Measurements from ENCODE around the gene NMRK2. TPM values are rescaled to one million over a fixed set of nuclear protein-coding genes. Genes with fewer than 3 reads are reported as not detected.

The NMRK2 gene
- total and polyA plus RNA-seq, 2 of the 13 experiments (the other 11 are each of a cell fraction or from before 2014, with no cell fraction given), result not detected

DNA sequence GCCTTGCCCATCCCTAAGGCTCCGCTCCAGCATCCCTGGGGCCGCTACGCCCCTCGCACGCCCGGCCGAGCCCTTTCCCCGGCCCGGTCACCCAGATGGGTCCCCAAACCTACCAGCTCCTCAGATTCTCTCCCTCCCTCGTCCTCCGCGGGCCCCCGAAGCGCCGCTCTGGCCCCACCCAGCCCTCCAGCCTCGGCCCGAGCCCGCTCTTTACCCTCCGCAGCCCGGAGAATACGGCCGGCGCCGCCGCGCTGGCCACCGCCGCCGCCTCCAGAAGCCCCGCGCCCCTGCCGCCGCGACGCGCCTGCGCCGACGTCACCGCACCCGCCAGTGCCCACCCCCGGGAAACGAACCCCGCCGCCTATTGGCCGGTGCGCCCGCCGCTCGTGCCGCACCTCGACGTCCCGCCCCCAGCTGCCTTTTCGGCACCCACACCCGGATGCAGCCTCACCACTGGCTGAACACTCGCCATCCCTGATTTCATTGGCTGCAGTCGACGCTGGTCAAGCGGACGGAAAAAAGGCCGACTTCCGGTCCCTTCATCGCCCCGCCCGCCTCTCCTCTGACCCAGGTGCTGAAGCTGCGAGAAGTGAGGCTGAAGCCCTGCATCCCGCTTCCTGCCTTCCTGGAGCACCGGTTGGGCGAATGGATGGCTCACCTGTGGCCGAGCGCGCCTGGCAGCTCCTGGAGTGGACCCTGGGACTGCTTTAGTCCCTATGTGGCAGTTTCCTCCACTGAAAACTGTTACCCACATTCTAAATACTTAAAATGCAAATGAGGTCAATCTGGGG, 38.1 kb downstream of the NMRK2 start, which contains the start of gene DAPK3 (continued):
- TF ChIP-seq AGO1 (IDR thresholded peaks at IDR 0.05; ENCODE audit: low read depth, low read length, poor library complexity, severe bottlenecking) (peak; percentile 97), SNAPC2 (CRISPR knock-in tag; IDR thresholded peaks at IDR 0.05) (no peak), ZNF564 (CRISPR knock-in tag; IDR thresholded peaks at IDR 0.05) (no peak), XRCC5 (optimal IDR thresholded peaks at IDR 0.05; ENCODE audit: low read length) (peak; percentile 48), ZKSCAN8 (CRISPR knock-in tag; IDR thresholded peaks at IDR 0.05; ENCODE audit: borderline replicate concordance) (no peak), ZNF230 (CRISPR knock-in tag; IDR thresholded peaks at IDR 0.05) (no peak), AKAP8 (CRISPR knock-in tag; IDR thresholded peaks at IDR 0.05) (peak; percentile 70; the same call in 1 of the 2 replicates), ZNF674 (CRISPR knock-in tag; IDR thresholded peaks at IDR 0.05; ENCODE audit: low read depth) (no peak), SP1 (IDR thresholded peaks at IDR 0.05) (no peak), SP1 (CRISPR knock-in tag; IDR thresholded peaks at IDR 0.05) (peak; percentile 71; the same call in 1 of the 2 replicates), MZF1 (CRISPR knock-in tag; IDR thresholded peaks at IDR 0.05; ENCODE audit: borderline replicate concordance) (no peak), MATR3 (CRISPR knock-in tag; IDR thresholded peaks at IDR 0.05) (no peak), ZNF781 (CRISPR knock-in tag; IDR thresholded peaks at IDR 0.05; ENCODE audit: borderline replicate concordance, not compliant biosample characterization) (no peak), SIN3A (IDR thresholded peaks at IDR 0.05; ENCODE audit: borderline replicate concordance, low read depth, low read length) (peak; percentile 53; the same call in 1 of the 2 replicates)
- TF ChIP-seq, protein P1, sequence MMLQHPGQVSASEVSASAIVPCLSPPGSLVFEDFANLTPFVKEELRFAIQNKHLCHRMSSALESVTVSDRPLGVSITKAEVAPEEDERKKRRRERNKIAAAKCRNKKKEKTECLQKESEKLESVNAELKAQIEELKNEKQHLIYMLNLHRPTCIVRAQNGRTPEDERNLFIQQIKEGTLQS (CRISPR knock-in tag; IDR thresholded peaks at IDR 0.05), result peak; percentile 37; the same call in 1 of the 2 replicates
- TF ChIP-seq, protein P2, sequence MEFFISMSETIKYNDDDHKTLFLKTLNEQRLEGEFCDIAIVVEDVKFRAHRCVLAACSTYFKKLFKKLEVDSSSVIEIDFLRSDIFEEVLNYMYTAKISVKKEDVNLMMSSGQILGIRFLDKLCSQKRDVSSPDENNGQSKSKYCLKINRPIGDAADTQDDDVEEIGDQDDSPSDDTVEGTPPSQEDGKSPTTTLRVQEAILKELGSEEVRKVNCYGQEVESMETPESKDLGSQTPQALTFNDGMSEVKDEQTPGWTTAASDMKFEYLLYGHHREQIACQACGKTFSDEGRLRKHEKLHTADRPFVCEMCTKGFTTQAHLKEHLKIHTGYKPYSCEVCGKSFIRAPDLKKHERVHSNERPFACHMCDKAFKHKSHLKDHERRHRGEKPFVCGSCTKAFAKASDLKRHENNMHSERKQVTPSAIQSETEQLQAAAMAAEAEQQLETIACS (CRISPR knock-in tag; IDR thresholded peaks at IDR 0.05), result no peak
